ENCODE results near the gene TXNRD3.

TXNRD3 gene

GRCh38 chr3:126661532-126662364 lies 6.8 kb upstream of the TXNRD3 start:
- no peaks in the 10 kb centered on the region for H3K9me3 ChIP-seq (ENCODE audit: insufficient read depth, low read depth, low read length)
- no peak for TF ChIP-seq EZH2phosphoT487 (IDR thresholded peaks at IDR 0.05; ENCODE audit: borderline replicate concordance)
- no peak for TF ChIP-seq CTCF (conservative IDR thresholded peaks at IDR 0.05; ENCODE audit: low read length)
- H3K4me3 ChIP-seq (ENCODE audit: low read length, poor library complexity, severe bottlenecking): no peak overlapping the region
- H3K4me2 ChIP-seq (ENCODE audit: low read depth, low read length, poor library complexity, severe bottlenecking): no peak overlapping the region
- H3K36me3 ChIP-seq (ENCODE audit: insufficient read depth, low read length): no peaks in the 10 kb centered on the region
- no peaks in the 10 kb centered on the region for H3F3A ChIP-seq (ENCODE audit: low read depth)
- no peaks in the 10 kb centered on the region for H3K27me3 ChIP-seq (ENCODE audit: insufficient read depth, low read length, poor library complexity, severe bottlenecking)
- no peaks in the 10 kb centered on the region for H3K9me2 ChIP-seq (replicated peaks; ENCODE audit: low read depth, low read length)
- H3K79me2 ChIP-seq (ENCODE audit: insufficient read depth, low read length): no peaks in the 10 kb centered on the region
- no peaks in the 10 kb centered on the region for H4K20me1 ChIP-seq (ENCODE audit: insufficient read depth, low read length, poor library complexity, severe bottlenecking)
- H2AFZ ChIP-seq (ENCODE audit: low read length): no peak overlapping the region
- H3K9ac ChIP-seq (ENCODE audit: low read depth, low read length, poor library complexity, severe bottlenecking): no peak overlapping the region
- peaks cover 7% of the 10 kb centered on the region for H3K4me1 ChIP-seq (ENCODE audit: insufficient read depth, low read length, poor library complexity, severe bottlenecking)

DNA sequence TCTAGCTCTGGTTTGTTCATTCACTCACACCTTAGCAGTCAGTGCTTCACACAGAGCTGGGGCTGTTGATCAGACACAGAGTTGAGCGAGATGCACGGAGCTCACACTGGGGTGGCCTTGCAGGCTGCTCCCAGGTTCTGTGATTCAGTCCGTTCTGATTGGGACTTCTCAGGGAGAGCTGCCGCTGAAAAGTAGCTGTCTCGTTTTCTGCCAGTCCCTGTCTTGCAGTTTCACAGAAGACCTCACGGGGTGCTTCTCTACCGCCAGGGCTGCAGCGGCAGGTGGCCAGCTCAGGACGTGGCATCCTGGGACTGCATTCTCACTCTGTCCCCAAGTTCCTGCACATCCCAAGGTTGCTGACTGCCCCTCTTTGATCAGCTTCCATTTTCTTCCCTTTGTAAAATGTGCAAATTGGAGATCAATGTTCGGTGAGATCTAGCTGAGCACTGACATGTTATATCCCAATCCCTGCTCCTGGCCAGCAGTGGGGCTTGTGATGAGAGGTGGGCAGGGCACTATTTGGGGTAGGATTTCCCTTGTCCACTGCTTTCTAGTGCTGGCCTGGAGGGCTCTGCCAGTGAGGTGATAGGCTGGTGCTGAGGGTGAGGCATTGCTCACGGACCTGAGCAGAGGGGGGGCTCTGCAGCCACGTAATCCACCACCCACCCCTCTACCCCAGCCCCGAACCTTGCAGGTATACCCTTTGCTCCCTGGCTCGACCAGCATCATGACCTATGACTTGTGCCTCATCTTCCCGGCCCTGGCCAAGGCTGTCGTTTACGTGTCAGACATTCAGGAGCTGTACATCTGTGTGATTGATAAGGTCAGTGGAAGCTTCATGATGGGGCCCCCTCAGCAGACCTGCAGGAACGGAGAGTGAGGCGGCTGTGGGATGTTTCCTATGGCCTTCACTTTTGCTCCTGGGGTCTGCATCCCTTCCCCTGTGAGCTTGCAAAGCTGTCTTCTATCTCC lies 5.3 kb upstream of the TXNRD3 start:
- Histone ChIP-seq H3K27me3 (ENCODE audit: insufficient read depth, low read length, poor library complexity, severe bottlenecking) (no peaks in the 10 kb centered on the region), H3K9me2 (replicated peaks; ENCODE audit: low read depth, low read length) (no peaks in the 10 kb centered on the region), H3K9me3 (ENCODE audit: insufficient read depth, low read depth, low read length) (no peaks in the 10 kb centered on the region), H3K4me2 (ENCODE audit: low read depth, low read length, poor library complexity, severe bottlenecking) (no peak overlapping the region), H3K79me2 (ENCODE audit: insufficient read depth, low read length) (no peaks in the 10 kb centered on the region), H3K36me3 (ENCODE audit: insufficient read depth, low read length) (no peaks in the 10 kb centered on the region), H3K4me1 (ENCODE audit: insufficient read depth, low read length, poor library complexity, severe bottlenecking) (peaks cover 22% of the 10 kb centered on the region), H3F3A (ENCODE audit: low read depth) (no peaks in the 10 kb centered on the region), H4K20me1 (ENCODE audit: insufficient read depth, low read length, poor library complexity, severe bottlenecking) (no peaks in the 10 kb centered on the region), H3K9ac (ENCODE audit: low read depth, low read length, poor library complexity, severe bottlenecking) (no peak overlapping the region), H2AFZ (ENCODE audit: low read length) (no peak overlapping the region), H3K4me3 (ENCODE audit: low read length, poor library complexity, severe bottlenecking) (no peak overlapping the region)
- TF ChIP-seq CTCF (conservative IDR thresholded peaks at IDR 0.05; ENCODE audit: low read length) (no peak; the same call in 1 of the 2 replicates), EZH2phosphoT487 (IDR thresholded peaks at IDR 0.05; ENCODE audit: borderline replicate concordance) (no peak)

GRCh38 chr3:126658584-126658983 lies 3.7 kb upstream of the TXNRD3 start:
- no peaks in the 10 kb centered on the region for H3F3A ChIP-seq (ENCODE audit: low read depth)
- peaks cover 27% of the 10 kb centered on the region for H3K4me1 ChIP-seq (ENCODE audit: insufficient read depth, low read length, poor library complexity, severe bottlenecking)
- no peaks in the 10 kb centered on the region for H3K36me3 ChIP-seq (ENCODE audit: insufficient read depth, low read length)
- no peak for TF ChIP-seq EZH2phosphoT487 (IDR thresholded peaks at IDR 0.05; ENCODE audit: borderline replicate concordance)
- no peak for TF ChIP-seq CTCF (conservative IDR thresholded peaks at IDR 0.05; ENCODE audit: low read length)
- H2AFZ ChIP-seq (ENCODE audit: low read length): no peak overlapping the region
- H3K9me2 ChIP-seq (replicated peaks; ENCODE audit: low read depth, low read length): no peaks in the 10 kb centered on the region
- no peak overlapping the region for H3K4me2 ChIP-seq (ENCODE audit: low read depth, low read length, poor library complexity, severe bottlenecking)
- H3K9ac ChIP-seq (ENCODE audit: low read depth, low read length, poor library complexity, severe bottlenecking): no peak overlapping the region
- H3K4me3 ChIP-seq (ENCODE audit: low read length, poor library complexity, severe bottlenecking): no peak overlapping the region
- H3K9me3 ChIP-seq (ENCODE audit: insufficient read depth, low read depth, low read length): no peaks in the 10 kb centered on the region
- no peaks in the 10 kb centered on the region for H3K27me3 ChIP-seq (ENCODE audit: insufficient read depth, low read length, poor library complexity, severe bottlenecking)
- peaks cover 11% of the 10 kb centered on the region for H3K79me2 ChIP-seq (ENCODE audit: insufficient read depth, low read length)
- no peaks in the 10 kb centered on the region for H4K20me1 ChIP-seq (ENCODE audit: insufficient read depth, low read length, poor library complexity, severe bottlenecking)
